Fibroblast of skin of back (primary cell): ENCODE measurements around the gene PTPRQ.

Source experiments
- DNase-seq: peaks from one replicate; pipeline ENCODE4 v3.0.0-alpha.2; 2013

The PTPRQ gene

DNA sequence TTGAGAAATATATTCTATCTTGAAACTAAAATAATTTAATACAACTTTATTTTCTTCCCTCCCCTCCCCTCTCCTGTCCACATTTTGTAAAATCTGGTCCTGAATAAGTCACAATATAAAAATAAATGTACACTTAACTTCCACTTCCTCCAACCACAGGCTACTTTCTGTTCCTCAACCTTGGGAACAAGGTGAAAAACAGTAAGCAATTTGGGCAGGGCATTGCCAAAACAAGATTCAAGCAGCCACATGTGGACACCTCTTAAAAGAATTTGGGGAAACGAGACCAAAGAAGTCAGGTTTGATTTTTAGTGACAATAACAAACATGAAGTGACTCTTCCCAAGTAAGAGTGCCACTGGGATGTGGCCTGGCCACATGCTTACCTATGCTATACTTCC is 115.7 kb downstream of the PTPRQ start:
- DNase-seq: no peak

DNA sequence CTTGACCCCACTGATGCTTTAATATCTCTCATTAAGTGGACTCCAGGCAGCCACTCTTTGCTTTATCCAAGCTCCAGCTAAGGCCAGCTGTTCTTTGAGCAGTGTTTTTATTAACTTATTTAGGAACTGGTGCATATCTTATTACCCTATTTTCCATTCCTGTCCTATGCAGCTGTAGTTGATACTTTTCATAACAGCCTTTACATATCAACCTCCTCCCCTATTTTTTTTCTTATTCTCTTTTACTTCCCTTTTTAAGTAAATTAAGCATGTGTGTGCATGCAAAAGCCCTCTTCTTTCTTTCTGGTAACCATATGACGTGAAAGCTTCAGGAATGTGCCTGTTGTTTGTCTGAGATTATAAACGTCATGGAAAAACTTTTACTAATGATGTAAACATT is 121.2 kb downstream of the PTPRQ start:
- peak; percentile 61 for DNase-seq

DNA sequence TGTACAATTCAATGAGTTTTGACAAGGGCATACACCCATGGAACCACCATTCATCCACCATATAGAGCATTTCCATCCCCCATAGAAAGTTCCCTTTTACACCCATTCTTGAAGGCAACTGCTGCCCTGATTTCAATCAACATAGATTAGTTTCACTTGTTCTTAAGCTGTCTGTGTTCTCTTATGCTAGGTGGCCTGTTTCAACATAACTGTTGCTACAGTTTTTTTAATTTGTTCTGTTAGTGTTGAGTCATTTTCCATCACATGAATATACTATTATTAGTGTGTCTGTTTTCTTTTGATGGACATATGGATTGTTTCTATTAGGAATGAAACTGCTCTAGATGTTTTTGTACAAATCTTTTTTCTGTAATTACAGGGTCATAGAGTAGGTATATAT is 123.4 kb downstream of the PTPRQ start:
- peak; percentile 30 for DNase-seq

- DNase-seq: peak; percentile 24
These were observed 132.8 kb downstream of the PTPRQ start for GRCh38 chr12:80576641-80577418.

- peak; percentile 97 for DNase-seq
These were observed 136.2 kb downstream of the PTPRQ start for GRCh38 chr12:80580254-80580653.

GRCh38 chr12:80581783-80582182 is 137.7 kb downstream of the PTPRQ start:
- no peak for DNase-seq

DNA sequence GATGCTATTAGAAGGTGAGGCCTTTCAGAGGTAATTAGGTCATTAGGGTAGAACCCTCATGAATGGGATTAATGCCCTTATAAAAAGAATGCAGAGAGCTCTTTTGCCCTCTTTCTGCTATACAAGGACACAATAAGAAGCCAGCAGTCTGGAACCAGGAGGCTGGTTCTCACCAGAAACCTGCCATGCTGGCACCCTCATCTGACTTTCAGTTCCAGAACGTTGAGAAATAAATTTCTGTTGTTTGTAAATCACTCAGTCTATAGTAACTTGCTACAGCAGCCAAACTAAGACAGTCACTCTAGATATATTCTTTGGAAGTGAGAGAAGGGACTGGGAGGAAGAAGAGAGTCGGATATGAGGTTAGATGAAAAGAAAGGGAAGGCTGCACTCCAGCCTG is 138.4 kb downstream of the PTPRQ start:
- no peak for DNase-seq

DNA sequence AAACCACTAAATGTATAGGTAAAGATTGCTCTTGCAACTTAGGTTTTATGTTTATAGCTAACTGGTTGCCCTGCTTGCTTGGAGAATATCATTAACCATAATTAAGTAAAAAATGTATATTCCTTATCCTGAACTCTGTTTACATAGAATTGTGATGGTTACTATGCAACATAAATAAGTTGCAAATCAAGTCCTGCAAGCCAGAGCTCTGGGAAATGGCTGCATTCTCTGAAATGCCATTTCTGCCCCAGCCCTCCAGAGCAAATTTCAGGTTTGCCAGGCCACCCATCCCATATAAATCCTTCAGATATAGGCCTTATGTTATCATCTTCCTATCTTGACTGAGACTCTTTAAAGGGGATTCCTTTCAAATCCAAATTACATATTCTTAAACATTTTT is 145.0 kb downstream of the PTPRQ start:
- no peak for DNase-seq

GRCh38 chr12:80590085-80590484 is 146.1 kb downstream of the PTPRQ start:
- DNase-seq: peak; percentile 57

GRCh38 chr12:80593766-80594165 is 149.7 kb downstream of the PTPRQ start:
- peak; percentile 95 for DNase-seq

DNA sequence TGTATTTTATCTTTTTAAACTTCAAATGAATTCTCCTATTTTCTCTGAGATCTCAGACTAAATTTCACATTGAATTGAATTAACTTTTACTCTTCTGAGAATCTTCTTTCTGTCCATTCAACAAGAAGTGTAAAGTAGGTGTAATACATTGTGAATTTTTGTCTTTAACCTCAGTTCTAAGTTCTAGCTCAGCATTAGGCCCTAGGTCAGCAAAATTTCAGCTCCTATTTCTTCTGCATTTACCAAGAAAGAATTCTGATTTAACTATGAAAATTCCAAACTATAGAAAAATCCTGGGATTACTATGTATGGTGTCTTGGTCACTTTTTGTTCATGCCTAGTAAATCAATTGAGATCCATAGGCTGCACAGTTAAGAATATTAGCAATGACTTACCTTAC is 152.5 kb downstream of the PTPRQ start:
- no peak for DNase-seq

- peak; percentile 80 for DNase-seq
These were observed 154.1 kb downstream of the PTPRQ start for GRCh38 chr12:80598004-80598606.

- no peak for DNase-seq
These were observed 158.4 kb downstream of the PTPRQ start for GRCh38 chr12:80602455-80602854.

DNA sequence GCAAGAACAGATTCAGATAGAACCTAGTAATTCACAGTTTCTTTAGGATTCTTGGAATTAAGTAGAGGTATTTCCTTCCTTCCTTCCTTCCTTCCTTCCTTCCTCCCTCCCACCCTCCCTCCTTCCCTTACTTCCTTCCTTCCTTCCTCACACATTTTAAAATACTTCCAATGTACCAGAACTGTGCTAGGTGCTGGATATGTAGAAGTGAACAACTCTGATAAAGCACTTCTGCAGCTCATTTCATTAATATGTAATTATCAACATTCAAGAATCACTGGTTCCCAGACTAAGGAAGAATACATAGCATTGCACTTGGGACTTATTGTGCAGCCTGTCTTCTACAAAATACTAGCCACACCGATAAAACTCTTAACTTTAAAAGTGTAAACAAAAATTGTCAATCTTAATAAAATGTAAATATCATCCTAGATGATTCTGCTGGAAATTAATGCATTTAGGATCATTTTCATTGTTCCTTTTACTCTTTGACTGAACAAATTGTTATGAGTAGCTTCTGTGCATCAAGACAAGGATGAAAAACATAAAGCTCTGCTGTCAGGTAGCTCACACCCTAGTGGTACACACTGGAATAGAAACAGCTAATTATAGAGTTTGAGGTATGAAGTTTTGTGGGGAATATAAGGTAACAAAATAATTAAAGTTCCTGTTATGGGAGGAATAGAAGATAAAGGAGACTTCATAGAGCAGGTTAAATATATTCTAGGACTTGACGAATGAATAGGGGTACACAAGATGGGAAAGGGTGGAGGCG is 163.5 kb downstream of the PTPRQ start:
- no peak for DNase-seq

DNA sequence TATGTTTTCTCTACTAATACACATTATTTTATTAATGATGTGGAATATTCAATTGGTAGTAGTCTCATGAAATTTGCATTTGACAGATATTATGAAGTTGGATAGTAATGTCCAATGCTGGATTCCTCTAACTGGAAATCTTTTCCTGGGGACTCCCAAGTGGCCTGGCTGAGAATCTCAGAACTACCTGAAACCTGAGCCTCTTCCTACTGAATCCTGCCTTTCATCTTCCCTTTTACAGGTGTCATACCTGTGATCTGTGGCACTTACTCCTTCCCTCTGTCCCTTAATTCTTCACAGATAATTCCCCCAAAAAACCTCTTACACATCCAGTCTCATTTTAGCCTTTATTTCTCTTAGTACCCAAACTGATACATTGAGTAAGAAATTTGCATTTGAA is 173.7 kb downstream of the PTPRQ start:
- DNase-seq: no peak

GRCh38 chr12:80620281-80620680 is 176.2 kb downstream of the PTPRQ start:
- no peak for DNase-seq

- peak; percentile 27 for DNase-seq
These were observed 178.2 kb downstream of the PTPRQ start for GRCh38 chr12:80622271-80622670.

DNA sequence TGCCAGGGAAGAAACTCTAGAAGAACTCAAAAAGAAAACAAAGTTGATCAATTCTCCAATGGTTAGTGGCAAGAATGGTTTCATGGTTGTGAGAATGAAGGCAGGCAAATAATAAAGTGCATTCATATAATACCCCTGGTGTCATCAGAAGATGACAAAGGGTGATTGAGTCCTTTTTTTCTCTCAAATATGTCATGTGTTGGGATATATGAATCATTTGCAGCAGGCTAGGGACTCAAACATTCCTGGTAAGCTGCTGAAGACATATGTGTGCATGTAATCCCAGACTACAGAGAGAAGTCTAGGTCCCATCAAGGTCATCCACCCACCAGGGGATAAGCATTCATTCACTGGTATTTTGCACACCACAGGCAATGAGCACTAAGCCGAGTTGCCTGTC is 181.0 kb downstream of the PTPRQ start:
- peak; percentile 56 for DNase-seq

DNA sequence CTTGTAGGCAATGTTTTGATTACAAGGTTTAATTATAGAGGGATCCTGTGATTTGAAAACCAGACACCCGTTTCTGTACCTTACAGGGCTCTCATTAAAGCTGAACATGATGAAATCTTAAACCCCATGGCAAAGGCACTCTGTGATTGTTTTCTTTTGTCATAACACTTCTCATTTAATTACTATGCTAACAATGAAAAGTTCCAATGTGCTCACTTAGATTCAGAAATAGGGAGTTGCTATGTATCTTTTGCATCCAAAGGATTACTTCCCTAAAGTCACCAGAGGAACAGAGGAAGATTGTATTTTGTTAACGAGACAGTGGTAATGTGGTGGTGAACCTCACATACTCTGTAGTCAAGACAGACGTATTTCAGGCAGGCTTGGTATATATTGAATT is 181.9 kb downstream of the PTPRQ start:
- DNase-seq: no peak

- DNase-seq: peak; percentile 84
These were observed 183.7 kb downstream of the PTPRQ start for GRCh38 chr12:80627782-80628181.

DNA sequence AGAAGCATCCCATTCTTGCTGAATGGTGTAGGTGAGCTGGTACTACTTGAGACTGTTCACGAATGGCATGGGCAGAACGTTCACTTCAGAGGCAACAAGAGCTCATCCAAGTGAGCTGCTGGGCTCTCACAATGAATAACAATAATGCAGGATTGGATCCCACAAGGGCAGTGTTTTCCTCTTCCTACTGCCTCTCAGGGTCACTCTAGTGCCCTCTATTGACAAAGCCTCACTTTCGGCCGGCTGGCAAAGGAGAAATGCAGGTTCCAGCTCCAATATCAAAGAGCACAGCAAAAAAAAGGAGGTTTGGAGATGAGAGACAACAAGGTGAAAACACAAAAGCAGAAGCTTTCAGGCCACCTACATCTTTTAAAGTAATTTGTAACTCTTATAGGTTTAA is 188.8 kb downstream of the PTPRQ start:
- peak; percentile 21 for DNase-seq

GRCh38 chr12:80634903-80635302 is 190.9 kb downstream of the PTPRQ start:
- DNase-seq: no peak

GRCh38 chr12:80636832-80637231 is 192.8 kb downstream of the PTPRQ start:
- peak; percentile 31 for DNase-seq

DNA sequence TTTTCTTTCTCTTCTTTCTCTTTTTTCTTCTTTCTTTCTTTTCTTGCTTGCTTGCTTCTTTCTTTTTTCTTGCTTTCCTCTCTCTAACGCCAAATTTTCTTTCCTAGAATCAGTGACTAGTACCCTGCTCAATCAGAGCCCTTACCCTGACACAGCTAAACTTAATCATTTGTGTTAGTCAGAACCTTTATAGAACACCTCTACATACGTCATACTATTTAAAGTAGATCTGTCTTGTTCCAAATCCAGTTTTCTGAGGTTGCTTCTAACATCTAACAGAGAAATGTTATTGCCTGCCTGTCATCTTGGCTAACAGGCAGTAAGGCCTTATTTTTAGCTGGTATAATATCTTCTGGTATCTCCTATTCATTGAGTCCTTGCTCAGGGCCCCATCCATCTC is 197.9 kb downstream of the PTPRQ start:
- no peak for DNase-seq
